H9 (cell line): ENCODE data around the gene YWHAH. TPM values are rescaled to one million over a fixed set of nuclear protein-coding genes. Genes with fewer than 3 reads are reported as not detected.
A peak's percentile ranks its signal among the peaks of the same experiment; 100 is the strongest.

Source experiments
- DNase-seq: peaks from one replicate; pipeline ENCODE4 v3.0.0-alpha.2; 2017
- H2AFZ ChIP-seq: one replicate; pipeline ENCODE4 v1.6.1; 2013; ENCODE audit warnings: mild to moderate bottlenecking, low read length, control low read depth, moderate library complexity
- H2AK5ac ChIP-seq: 2 replicates; pipeline ENCODE4 v1.6.1; 2013; ENCODE audit warnings: low read length, control low read depth, mixed read lengths; ENCODE audit not compliant: insufficient read length
- H2BK120ac ChIP-seq: one replicate; pipeline ENCODE4 v1.6.1; 2013; ENCODE audit warnings: low read depth, mild to moderate bottlenecking, low read length, control low read depth, inconsistent platforms; ENCODE audit not compliant: poor library complexity, severe bottlenecking
- H2BK12ac ChIP-seq: 2 replicates; pipeline ENCODE4 v1.6.1; 2013; ENCODE audit warnings: low read length, control low read depth, mixed read lengths, low read depth; ENCODE audit not compliant: insufficient read length
- H2BK15ac ChIP-seq: 2 replicates; pipeline ENCODE4 v1.6.1; 2013; ENCODE audit warnings: low read depth, low read length, control low read depth
- H2BK20ac ChIP-seq: one replicate; pipeline ENCODE4 v1.6.1; 2013; ENCODE audit warnings: low read depth, mild to moderate bottlenecking, low read length, control low read depth, inconsistent platforms; ENCODE audit not compliant: poor library complexity, severe bottlenecking
- H2BK5ac ChIP-seq: 2 replicates; pipeline ENCODE4 v1.6.1; 2013; ENCODE audit warnings: low read length, control low read depth, mixed read lengths; ENCODE audit not compliant: insufficient read length
- H3K14ac ChIP-seq: 2 replicates; pipeline ENCODE4 v1.6.1; 2013; ENCODE audit warnings: low read length, control low read depth; ENCODE audit not compliant: insufficient read depth
- H3K18ac ChIP-seq: 2 replicates; pipeline ENCODE4 v1.6.1; 2013; ENCODE audit warnings: low read depth, mild to moderate bottlenecking, mixed read lengths, low read length, control low read depth; ENCODE audit not compliant: insufficient read length
- H3K23ac ChIP-seq: 2 replicates; pipeline ENCODE4 v1.6.1; 2013; ENCODE audit warnings: low read length, control low read depth, mixed read lengths, low read depth; ENCODE audit not compliant: insufficient read length
- H3K23me2 ChIP-seq: 2 replicates; pipeline ENCODE4 v1.6.1; 2013; ENCODE audit warnings: low read depth, mild to moderate bottlenecking, mixed read lengths, low read length, control low read depth; ENCODE audit not compliant: insufficient read length, poor library complexity, severe bottlenecking
- H3K27ac ChIP-seq: 2 replicates; pipeline ENCODE4 v1.5.1; 2013; ENCODE audit warnings: low read length, control low read depth, mixed read lengths, low read depth; ENCODE audit not compliant: insufficient read length
- H3K27me3 ChIP-seq: 2 replicates; pipeline ENCODE4 v1.6.1; 2013; ENCODE audit warnings: low read length, control low read depth, inconsistent platforms; ENCODE audit not compliant: insufficient read depth
- H3K4ac ChIP-seq: 2 replicates; pipeline ENCODE4 v1.6.1; 2013; ENCODE audit warnings: low read depth, mild to moderate bottlenecking, control low read depth, inconsistent platforms, low read length, moderate library complexity
- H3K4me1 ChIP-seq: 2 replicates; pipeline ENCODE4 v1.6.1; 2013; ENCODE audit warnings: low read length, control low read depth, inconsistent platforms; ENCODE audit not compliant: insufficient read depth
- H3K4me2 ChIP-seq: 2 replicates; pipeline ENCODE4 v1.6.1; 2013; ENCODE audit warnings: low read length, control low read depth, mixed read lengths; ENCODE audit not compliant: insufficient read length, insufficient read depth
- H3K56ac ChIP-seq: 2 replicates; pipeline ENCODE4 v1.6.1; 2013; ENCODE audit warnings: low read depth, mild to moderate bottlenecking, mixed read lengths, low read length, control low read depth; ENCODE audit not compliant: insufficient read length
- H3K79me1 ChIP-seq: 2 replicates; pipeline ENCODE4 v1.6.1; 2013; ENCODE audit warnings: low read depth, mild to moderate bottlenecking, moderate library complexity, low read length, control low read depth, inconsistent platforms; ENCODE audit not compliant: insufficient read depth, poor library complexity, severe bottlenecking
- H3K79me2 ChIP-seq: 2 replicates; pipeline ENCODE4 v1.6.1; 2013; ENCODE audit warnings: low read length, control low read depth, inconsistent platforms; ENCODE audit not compliant: insufficient read depth
- H3K9ac ChIP-seq: 2 replicates; pipeline ENCODE4 v1.6.1; 2013; ENCODE audit warnings: low read length, control low read depth, mixed read lengths; ENCODE audit not compliant: insufficient read length; ENCODE audit errors: extremely low read depth
- H3K9me3 ChIP-seq: one replicate; pipeline ENCODE4 v1.6.1; 2013; ENCODE audit warnings: low read depth, low read length, inconsistent platforms; ENCODE audit not compliant: control insufficient read depth
- H3T11ph ChIP-seq: one replicate; pipeline ENCODE4 v1.6.1; 2013; ENCODE audit warnings: mild to moderate bottlenecking, low read length, control low read depth, inconsistent platforms
- H4K20me1 ChIP-seq: one replicate; pipeline ENCODE4 v1.6.1; 2013; ENCODE audit not compliant: control insufficient read depth, insufficient read length, insufficient read depth
- H4K5ac ChIP-seq: 2 replicates; pipeline ENCODE4 v1.6.1; 2013; ENCODE audit warnings: low read depth, mild to moderate bottlenecking, mixed read lengths, low read length, control low read depth; ENCODE audit not compliant: insufficient read length
- H4K8ac ChIP-seq: replicated peaks from 2 replicates; pipeline ENCODE4 v1.6.1; 2013; ENCODE audit warnings: low read length, control low read depth, mixed read lengths, low read depth; ENCODE audit not compliant: insufficient read length
- H4K91ac ChIP-seq: 2 replicates; pipeline ENCODE4 v1.6.1; 2013; ENCODE audit warnings: low read depth, mild to moderate bottlenecking, moderate library complexity, mixed read lengths, low read length, control low read depth; ENCODE audit not compliant: insufficient read length
- H3K27ac Mint-ChIP-seq, 3 experiments: 2 replicates in 2 of 3; 3 replicates in 1 of 3; pipeline ENCODE4 v1.8.0; 2020 to 2021; ENCODE audit warnings: mixed read lengths in 3 of 3, mild to moderate bottlenecking in 1 of 3, moderate library complexity in 1 of 3
- H3K27me3 Mint-ChIP-seq: 2 replicates; pipeline ENCODE4 v1.8.0; 2021; ENCODE audit warnings: low read depth, mild to moderate bottlenecking, moderate library complexity, mixed read lengths
- H3K36me3 Mint-ChIP-seq, 3 experiments: 2 replicates in 2 of 3; 3 replicates in 1 of 3; pipeline ENCODE4 v1.8.0; 2020 to 2021; ENCODE audit warnings: low read depth in 3 of 3, mixed read lengths in 3 of 3; ENCODE audit not compliant: insufficient read depth in 1 of 3
- H3K4me1 Mint-ChIP-seq, 2 experiments: 2 replicates each; pipeline ENCODE4 v1.8.0; 2020; ENCODE audit warnings: mixed read lengths in 2 of 2
- H3K4me3 Mint-ChIP-seq, 2 experiments: 2 replicates in 1 of 2; 3 replicates in 1 of 2; pipeline ENCODE4 v1.8.0; 2020 to 2021; ENCODE audit warnings: mild to moderate bottlenecking in 2 of 2, mixed read lengths in 2 of 2, moderate library complexity in 1 of 2
- H3K9me3 Mint-ChIP-seq, 2 experiments: 2 replicates in 1 of 2; 3 replicates in 1 of 2; pipeline ENCODE4 v1.8.0; 2020; ENCODE audit warnings: mild to moderate bottlenecking in 2 of 2, mixed read lengths in 2 of 2, moderate library complexity in 1 of 2
- WGBS: extraction: QIAGEN DNeasy Blood & Tissue Kit; methylation state at CpG from one replicate; pipeline ENCODE4 v1.1.7; 2013; ENCODE audit warnings: missing lambda C conversion rate, low lambda C conversion rate, mixed read lengths; ENCODE audit not compliant: insufficient read length; ENCODE audit errors: extremely low coverage; 5-methylcytosine and 5-hydroxymethylcytosine counted together
- total RNA-seq: library from RNA; stranded (reverse); gene quantifications from 2 replicates; pipeline ENCODE4 v1.2.1, GENCODE V29; 2021
- TF ChIP-seq, protein P1 (sequence below): fragments of 200-600 bp; sonication (generic); conservative IDR thresholded peaks from 3 replicates; pipeline ENCODE4 v1.8.0; 2021; ENCODE audit warnings: antibody characterized with exemption, mild to moderate bottlenecking

Gene YWHAH
- total RNA-seq, 1 experiment from 2014 or later = 250 TPM

DNA sequence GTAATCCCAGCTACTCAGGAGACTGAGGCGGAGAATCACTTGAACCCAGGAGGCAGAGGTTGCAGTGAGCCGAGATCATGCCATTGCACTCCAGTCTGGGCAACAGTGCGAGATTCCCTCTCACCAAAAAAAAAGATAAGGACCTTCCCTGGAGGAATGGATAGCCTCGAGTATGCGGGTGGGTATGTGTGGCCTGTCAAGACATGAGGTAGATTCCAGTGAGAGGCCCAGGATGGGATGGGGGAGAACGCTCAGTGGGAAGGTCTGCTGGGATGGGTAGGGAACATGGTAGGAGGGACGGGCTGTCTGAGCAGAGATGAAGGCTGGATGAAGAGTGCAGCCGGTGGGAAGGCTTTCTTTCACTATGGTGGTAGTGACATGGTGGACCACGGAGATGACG, 39.0 kb upstream of the YWHAH start:
- Histone ChIP-seq H4K8ac (no peak overlapping the region), H3T11ph (no peak overlapping the region), H2AFZ (no peak overlapping the region), H3K9me3 (no peaks in the 10 kb centered on the region), H3K18ac (no peak overlapping the region), H3K4me1 (no peaks in the 10 kb centered on the region), H2BK20ac (no peak overlapping the region), H4K91ac (no peak overlapping the region), H2BK12ac (no peak overlapping the region), H3K4me2 (no peak overlapping the region), H4K20me1 (no peaks in the 10 kb centered on the region), H3K9ac (no peak overlapping the region), H3K14ac (no peak overlapping the region), H2BK120ac (no peak overlapping the region), H4K5ac (no peak overlapping the region), H2AK5ac (no peak overlapping the region), H3K23me2 (no peaks in the 10 kb centered on the region), H3K56ac (no peak overlapping the region), H3K23ac (no peak overlapping the region), H2BK15ac (no peak overlapping the region), H3K27ac (no peak overlapping the region), H3K27me3 (no peaks in the 10 kb centered on the region), H2BK5ac (no peak overlapping the region), H3K79me1 (no peaks in the 10 kb centered on the region), H3K79me2 (no peaks in the 10 kb centered on the region), H3K4ac (no peak overlapping the region)
- TF ChIP-seq, protein P1, sequence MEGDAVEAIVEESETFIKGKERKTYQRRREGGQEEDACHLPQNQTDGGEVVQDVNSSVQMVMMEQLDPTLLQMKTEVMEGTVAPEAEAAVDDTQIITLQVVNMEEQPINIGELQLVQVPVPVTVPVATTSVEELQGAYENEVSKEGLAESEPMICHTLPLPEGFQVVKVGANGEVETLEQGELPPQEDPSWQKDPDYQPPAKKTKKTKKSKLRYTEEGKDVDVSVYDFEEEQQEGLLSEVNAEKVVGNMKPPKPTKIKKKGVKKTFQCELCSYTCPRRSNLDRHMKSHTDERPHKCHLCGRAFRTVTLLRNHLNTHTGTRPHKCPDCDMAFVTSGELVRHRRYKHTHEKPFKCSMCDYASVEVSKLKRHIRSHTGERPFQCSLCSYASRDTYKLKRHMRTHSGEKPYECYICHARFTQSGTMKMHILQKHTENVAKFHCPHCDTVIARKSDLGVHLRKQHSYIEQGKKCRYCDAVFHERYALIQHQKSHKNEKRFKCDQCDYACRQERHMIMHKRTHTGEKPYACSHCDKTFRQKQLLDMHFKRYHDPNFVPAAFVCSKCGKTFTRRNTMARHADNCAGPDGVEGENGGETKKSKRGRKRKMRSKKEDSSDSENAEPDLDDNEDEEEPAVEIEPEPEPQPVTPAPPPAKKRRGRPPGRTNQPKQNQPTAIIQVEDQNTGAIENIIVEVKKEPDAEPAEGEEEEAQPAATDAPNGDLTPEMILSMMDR = no peak
- H3K27me3 Mint-ChIP-seq = no peaks in the 10 kb centered on the region
- WGBS = no CpG with 5 or more reads among the region's 10 CpGs
- no peak for DNase-seq
- no peaks in the 10 kb centered on the region for H3K9me3 Mint-ChIP-seq
- H3K4me3 Mint-ChIP-seq = no peak overlapping the region; a peak in 1 of 5 replicates
- no peaks in the 10 kb centered on the region for H3K4me1 Mint-ChIP-seq
- H3K27ac Mint-ChIP-seq = peak overlapping the region in 2 of 3 experiments; percentile 11 to 38; a peak in 2 of 7 replicates
- H3K36me3 Mint-ChIP-seq = peaks cover 8 to 31% (median 30%) of the 10 kb centered on the region in 3 experiments; a peak in 6 of 7 replicates
